Mesenchymal stem cell (in vitro differentiated cells and primary cell): ENCODE results near the gene JCHAIN. TPM values are rescaled to one million over a fixed set of nuclear protein-coding genes. Genes with fewer than 3 reads are reported as not detected.

ENCODE experiments used
- DNase-seq: peaks from one replicate; pipeline ENCODE4 v3.0.0-alpha.2; 2013
- H2AFZ ChIP-seq: one replicate; pipeline ENCODE4 v1.6.1; 2013; ENCODE audit warnings: low read depth, mild to moderate bottlenecking, control low read depth, inconsistent platforms, low read length, moderate library complexity
- H2AK5ac ChIP-seq: 2 replicates; pipeline ENCODE4 v1.6.1; 2013; ENCODE audit warnings: low read length, moderate library complexity, mild to moderate bottlenecking, inconsistent platforms; ENCODE audit not compliant: severe bottlenecking
- H2BK120ac ChIP-seq: one replicate; pipeline ENCODE4 v1.6.1; 2013; ENCODE audit warnings: low read depth, mild to moderate bottlenecking, inconsistent platforms, low read length, moderate library complexity
- H2BK12ac ChIP-seq, 2 experiments: one replicate each; pipeline ENCODE4 v1.6.1; 2013; ENCODE audit warnings: inconsistent platforms in 2 of 2, low read length in 2 of 2, mild to moderate bottlenecking in 2 of 2, moderate library complexity in 2 of 2, control low read depth in 1 of 2
- H2BK15ac ChIP-seq: one replicate; pipeline ENCODE4 v1.6.1; 2013; ENCODE audit warnings: mild to moderate bottlenecking, low read depth, inconsistent platforms; ENCODE audit not compliant: poor library complexity, severe bottlenecking
- H2BK5ac ChIP-seq: 2 replicates; pipeline ENCODE4 v1.6.1; 2013; ENCODE audit warnings: low read depth, mild to moderate bottlenecking, low read length, control low read depth, inconsistent platforms; ENCODE audit not compliant: poor library complexity, severe bottlenecking
- H3K14ac ChIP-seq, 2 experiments: one replicate each; pipeline ENCODE4 v1.6.1; 2013; ENCODE audit warnings: inconsistent platforms in 2 of 2, low read length in 2 of 2, control low read depth in 1 of 2, mild to moderate bottlenecking in 1 of 2, moderate library complexity in 1 of 2
- H3K18ac ChIP-seq, 2 experiments: one replicate each; pipeline ENCODE4 v1.6.1; 2013; ENCODE audit warnings: inconsistent platforms in 2 of 2, low read length in 2 of 2, control low read depth in 1 of 2, low read depth in 1 of 2, mild to moderate bottlenecking in 1 of 2
- H3K23ac ChIP-seq, 2 experiments: one replicate each; pipeline ENCODE4 v1.6.1; 2013; ENCODE audit warnings: inconsistent platforms in 2 of 2, low read length in 2 of 2, mild to moderate bottlenecking in 2 of 2, moderate library complexity in 2 of 2, control low read depth in 1 of 2
- H3K27ac ChIP-seq: 2 replicates; pipeline ENCODE4 v1.5.1; 2013; ENCODE audit warnings: mild to moderate bottlenecking, moderate library complexity, low read length, control low read depth, inconsistent platforms; ENCODE audit not compliant: poor library complexity, severe bottlenecking
- H3K27me3 ChIP-seq, 2 experiments: 2 replicates each; pipeline versions ENCODE4 v1.6.1 to v1.7.0; 2013; ENCODE audit warnings: low read length in 2 of 2, mild to moderate bottlenecking in 2 of 2, moderate library complexity in 2 of 2, control low read depth in 1 of 2, inconsistent platforms in 1 of 2; ENCODE audit not compliant: control insufficient read depth in 1 of 2, insufficient read depth in 1 of 2
- H3K36me3 ChIP-seq, 2 experiments: 2 replicates each; pipeline versions ENCODE4 v1.6.1 to v1.7.0; 2013; ENCODE audit warnings: low read length in 2 of 2, control low read depth in 1 of 2, inconsistent platforms in 1 of 2, low read depth in 1 of 2, mild to moderate bottlenecking in 1 of 2; ENCODE audit not compliant: insufficient read depth in 2 of 2, control insufficient read depth in 1 of 2
- H3K4ac ChIP-seq, 2 experiments: one replicate each; pipeline ENCODE4 v1.6.1; 2013; ENCODE audit warnings: inconsistent platforms in 2 of 2, low read length in 2 of 2, mild to moderate bottlenecking in 2 of 2, moderate library complexity in 2 of 2, control low read depth in 1 of 2, low read depth in 1 of 2
- H3K4me1 ChIP-seq: 2 replicates; pipeline ENCODE4 v1.6.1; 2013; ENCODE audit warnings: low read depth, low read length, control low read depth; ENCODE audit not compliant: control insufficient read depth, insufficient read depth
- H3K4me2 ChIP-seq: 2 replicates; pipeline ENCODE4 v1.6.1; 2013; ENCODE audit warnings: low read length, mild to moderate bottlenecking, inconsistent platforms; ENCODE audit not compliant: poor library complexity, severe bottlenecking
- H3K4me3 ChIP-seq, 2 experiments: 2 replicates each; pipeline versions ENCODE4 v1.5.1 to v1.7.0; 2013; ENCODE audit warnings: low read length in 2 of 2, mild to moderate bottlenecking in 2 of 2, control low read depth in 1 of 2, low read depth in 1 of 2; ENCODE audit not compliant: insufficient read depth in 1 of 2
- H3K79me1 ChIP-seq: replicated peaks from 2 replicates; pipeline ENCODE4 v1.6.1; 2013; ENCODE audit warnings: mild to moderate bottlenecking, control low read depth, low read length, inconsistent platforms; ENCODE audit not compliant: poor library complexity, severe bottlenecking
- H3K9ac ChIP-seq: 2 replicates; pipeline ENCODE4 v1.7.0; 2013; ENCODE audit warnings: mild to moderate bottlenecking, low read length, moderate library complexity
- H3K9me3 ChIP-seq: 2 replicates; pipeline ENCODE4 v1.7.0; 2013; ENCODE audit warnings: mild to moderate bottlenecking, low read length; ENCODE audit not compliant: control insufficient read depth
- H4K8ac ChIP-seq: one replicate; pipeline ENCODE4 v1.6.1; 2013; ENCODE audit warnings: inconsistent platforms, mild to moderate bottlenecking, low read length, moderate library complexity
- H4K91ac ChIP-seq: one replicate; pipeline ENCODE4 v1.6.1; 2013; ENCODE audit warnings: mild to moderate bottlenecking, low read length, inconsistent platforms
- WGBS: methylation state at CpG from one replicate; pipeline ENCODE4 v1.1.7; 2013; ENCODE audit warnings: mixed read lengths; 5-methylcytosine and 5-hydroxymethylcytosine counted together
- polyA plus RNA-seq, 2 experiments: library from polyadenylated mRNA; stranded (reverse); fragments of 200-250 nt; gene quantifications; one replicate each; pipeline ENCODE4 v1.2.3, GENCODE V29; 2013

The JCHAIN gene
- not detected for polyA plus RNA-seq (2013, experiment 1 of 2)
- not detected for polyA plus RNA-seq (2013, experiment 2 of 2)

- no peak within 1 kb of the TSS for H3K4me2 ChIP-seq
- no CpG with 5 or more reads among the region's 1 CpG for WGBS
- H3K9me3 ChIP-seq = no peaks in the 10 kb centered on the region
- H3K79me1 ChIP-seq = no peaks in the 10 kb centered on the region
- H3K18ac ChIP-seq = no peak within 1 kb of the TSS
- H2BK15ac ChIP-seq = no peak within 1 kb of the TSS
- no peak within 1 kb of the TSS for H3K27ac ChIP-seq
- no peak for DNase-seq
- no peak within 1 kb of the TSS for H4K91ac ChIP-seq
- no peaks in the 10 kb centered on the region for H3K27me3 ChIP-seq
- H2BK5ac ChIP-seq = no peak within 1 kb of the TSS
- no peak within 1 kb of the TSS for H3K23ac ChIP-seq
- no peak within 1 kb of the TSS for H3K4ac ChIP-seq
- no peak within 1 kb of the TSS for H2BK120ac ChIP-seq
- H2AFZ ChIP-seq = no peak within 1 kb of the TSS
- H2BK12ac ChIP-seq = no peak within 1 kb of the TSS
- no peak within 1 kb of the TSS for H4K8ac ChIP-seq
- no peak within 1 kb of the TSS for H2AK5ac ChIP-seq
- no peak within 1 kb of the TSS for H3K14ac ChIP-seq
- no peak within 1 kb of the TSS for H3K4me3 ChIP-seq
- no peaks in the 10 kb centered on the region for H3K4me1 ChIP-seq
- H3K9ac ChIP-seq = peak within 1 kb of the TSS; percentile 51
- H3K36me3 ChIP-seq = no peaks in the 10 kb centered on the region
Measured at GRCh38 chr4:70666369-70666768, at the start of gene JCHAIN. TSS of gene JCHAIN (minus strand) at chr4:70666508. CDS start at chr4:70666490, 18 bp downstream.

DNA sequence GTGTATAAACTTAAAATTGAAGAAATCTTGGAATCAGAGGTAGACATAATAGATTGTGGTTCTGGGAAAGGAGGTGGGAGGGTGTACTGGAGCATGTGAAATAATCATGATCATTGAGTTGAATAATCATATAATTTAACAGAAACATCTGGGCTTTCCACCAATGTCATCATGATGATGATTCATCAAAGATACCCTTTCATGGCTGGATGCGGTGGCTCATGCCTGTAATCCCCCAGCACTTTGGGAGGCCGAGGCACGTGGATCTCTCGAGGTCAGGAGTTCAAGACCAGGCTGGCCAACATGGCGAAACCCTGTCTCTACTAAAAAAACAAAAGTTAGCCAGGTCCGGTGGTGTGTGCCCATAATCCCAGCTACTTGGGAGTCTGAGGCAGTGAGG is 48.8 kb upstream of the JCHAIN start:
- H2AK5ac ChIP-seq = no peak overlapping the region
- H2AFZ ChIP-seq = no peak overlapping the region
- H3K4me3 ChIP-seq = no peak overlapping the region
- peaks cover 3% of the 10 kb centered on the region for H3K4me1 ChIP-seq
- DNase-seq = no peak
- H3K4ac ChIP-seq = no peak overlapping the region
- H3K9me3 ChIP-seq = no peaks in the 10 kb centered on the region
- H4K91ac ChIP-seq = no peak overlapping the region
- H2BK15ac ChIP-seq = no peak overlapping the region
- no peaks in the 10 kb centered on the region for H3K27me3 ChIP-seq
- no peak overlapping the region for H2BK120ac ChIP-seq
- no peak overlapping the region for H3K18ac ChIP-seq
- H3K4me2 ChIP-seq = no peak overlapping the region
- H2BK12ac ChIP-seq = no peak overlapping the region
- H3K79me1 ChIP-seq = peaks cover 25% of the 10 kb centered on the region
- H3K27ac ChIP-seq = no peak overlapping the region
- WGBS = 95% methylated on average over 5 of the region's 6 CpGs
- no peak overlapping the region for H4K8ac ChIP-seq
- no peak overlapping the region for H3K23ac ChIP-seq
- H3K9ac ChIP-seq = no peak overlapping the region
- H3K36me3 ChIP-seq = no peaks in the 10 kb centered on the region
- no peak overlapping the region for H2BK5ac ChIP-seq
- no peak overlapping the region for H3K14ac ChIP-seq

GRCh38 chr4:70714079-70714887 is 48.0 kb upstream of the JCHAIN start:
- Histone ChIP-seq H3K9ac (no peak overlapping the region), H3K9me3 (no peaks in the 10 kb centered on the region), H4K8ac (no peak overlapping the region), H2BK15ac (no peak overlapping the region), H3K23ac (no peak overlapping the region), H3K18ac (no peak overlapping the region), H3K14ac (no peak overlapping the region), H4K91ac (no peak overlapping the region), H3K4me1 (peaks cover 3% of the 10 kb centered on the region), H3K27ac (no peak overlapping the region), H2AK5ac (no peak overlapping the region), H2BK12ac (no peak overlapping the region), H3K4me2 (no peak overlapping the region), H3K79me1 (peaks cover 31% of the 10 kb centered on the region), H3K27me3 (no peaks in the 10 kb centered on the region), H3K4ac (no peak overlapping the region), H2AFZ (no peak overlapping the region), H2BK120ac (no peak overlapping the region), H3K4me3 (no peak overlapping the region), H2BK5ac (no peak overlapping the region), H3K36me3 (no peaks in the 10 kb centered on the region)
- 88% methylated on average over 3 of the region's 5 CpGs for WGBS
- no peak for DNase-seq

DNA sequence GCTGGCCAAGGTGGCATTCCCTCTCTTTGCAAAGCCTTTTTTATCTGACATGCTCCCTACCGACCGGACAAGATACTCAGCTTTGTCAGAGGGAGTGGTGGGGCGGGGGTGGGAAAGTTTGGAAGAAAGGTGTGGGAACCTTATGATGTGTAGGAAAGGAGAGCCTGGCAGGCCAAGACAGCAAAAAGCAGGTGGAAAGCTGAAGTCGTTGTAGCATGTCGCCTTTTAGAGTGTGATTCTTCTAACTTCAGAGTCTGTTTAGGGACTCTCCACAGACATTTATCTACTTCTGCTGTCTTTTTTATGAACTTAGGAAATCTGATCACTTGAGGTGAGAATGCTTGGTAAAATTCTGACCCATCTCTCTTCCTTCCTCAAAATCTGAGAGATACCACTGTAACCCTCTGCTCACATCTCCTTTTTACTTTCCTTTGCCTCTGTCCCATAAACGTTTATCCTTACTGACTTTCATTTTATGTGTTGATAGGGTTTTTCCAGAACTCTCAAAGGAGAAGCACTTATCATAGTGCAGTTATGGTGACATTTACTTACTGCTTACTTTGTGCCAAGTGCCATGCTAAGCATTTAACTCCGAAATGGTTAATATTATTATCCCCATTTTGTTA is 47.3 kb upstream of the JCHAIN start:
- no peak for DNase-seq
- no peaks in the 10 kb centered on the region for H3K36me3 ChIP-seq
- H3K23ac ChIP-seq = no peak overlapping the region
- peaks cover 30% of the 10 kb centered on the region for H3K79me1 ChIP-seq
- no peak overlapping the region for H3K9ac ChIP-seq
- H2BK15ac ChIP-seq = no peak overlapping the region
- H3K27ac ChIP-seq = no peak overlapping the region
- H4K8ac ChIP-seq = no peak overlapping the region
- H3K9me3 ChIP-seq = no peaks in the 10 kb centered on the region
- no peak overlapping the region for H2BK12ac ChIP-seq
- H3K4me3 ChIP-seq = no peak overlapping the region
- H3K4me1 ChIP-seq = peaks cover 3% of the 10 kb centered on the region
- no peak overlapping the region for H2BK120ac ChIP-seq
- no peak overlapping the region for H2AFZ ChIP-seq
- no peak overlapping the region for H3K4ac ChIP-seq
- no peak overlapping the region for H3K18ac ChIP-seq
- no peak overlapping the region for H3K4me2 ChIP-seq
- no peak overlapping the region for H2BK5ac ChIP-seq
- no peak overlapping the region for H4K91ac ChIP-seq
- no peak overlapping the region for H3K14ac ChIP-seq
- H3K27me3 ChIP-seq = no peaks in the 10 kb centered on the region
- WGBS = 73% methylated on average over 4 of the region's 7 CpGs
- H2AK5ac ChIP-seq = no peak overlapping the region
